HepG2 (cell line): Measurements from ENCODE around the gene KIF26B. TPM values are rescaled to one million over a fixed set of nuclear protein-coding genes. Genes with fewer than 3 reads are reported as not detected.

Source experiments
- ATAC-seq: fragments of 200-7000 bp; cut with Tn5 transposase; 3 replicates; pipeline ENCODE4 v1.9.1; 2020; ENCODE audit warnings: mild to moderate bottlenecking, moderate library complexity
- BruUV-seq: library from RNA; stranded (reverse); fragments of 400-500 nt; replicated peaks from 2 replicates; lab custom pipeline; 2021; lab: Mats Ljungman, UMichigan
- CTCF ChIA-PET: fragments of 300-600 bp; formaldehyde crosslinking; extraction: SDS; loops from one replicate; lab custom pipeline; 2021; ENCODE audit warnings: low total read pairs, inconsistent platforms, low intra/inter-chr PET ratio; lab: Yijun Ruan, JAX
- POLR2A ChIA-PET: fragments of 350-600 bp; sonication (Branson Sonifier 250); formaldehyde crosslinking; loops from one replicate; lab custom pipeline; 2020; ENCODE audit warnings: antibody characterized with exemption, inconsistent platforms; lab: Yijun Ruan, JAX
- DNase-seq: peaks from one replicate; pipeline ENCODE4 v3.0.0-alpha.2; 2015; ENCODE audit warnings: low spot score
- FAIRE-seq: peaks from 3 replicates; lab custom pipeline; 2011; peaks lifted over from hg19 to GRCh38; lab: Jason Lieb, UNC
- H2AFZ ChIP-seq: one replicate; pipeline ENCODE4 v1.6.1; 2011; ENCODE audit warnings: low read length, inconsistent platforms
- H3K27ac ChIP-seq: fragments of 300-600 bp; 3 replicates; pipeline ENCODE4 v1.8.0; 2011; ENCODE audit warnings: mixed run types, mild to moderate bottlenecking, mixed read lengths, low read length, inconsistent platforms; ENCODE audit not compliant: insufficient read depth; ENCODE audit errors: extremely low read length
- H3K27me3 ChIP-seq, 2 experiments: fragments of 200-600 bp in 1 of 2; 2 replicates in 1 of 2; 3 replicates in 1 of 2; pipeline versions ENCODE4 v1.6.0 to v1.8.0; 2011; ENCODE audit warnings: low read length in 2 of 2, mild to moderate bottlenecking in 2 of 2, moderate library complexity in 2 of 2, inconsistent platforms in 1 of 2; ENCODE audit not compliant: insufficient read depth in 2 of 2, control insufficient read depth in 1 of 2
- H3K36me3 ChIP-seq, 2 experiments: fragments of 200-600 bp in 1 of 2; replicated peaks in 1 of 2; 2 replicates in 1 of 2; 3 replicates in 1 of 2; pipeline versions ENCODE4 v1.5.1 to v1.8.0; 2011; ENCODE audit warnings: low read length in 2 of 2, inconsistent platforms in 1 of 2; ENCODE audit not compliant: insufficient read depth in 2 of 2, control insufficient read depth in 1 of 2
- H3K4me1 ChIP-seq: 2 replicates; pipeline ENCODE4 v1.5.1; 2012; ENCODE audit warnings: low read length, inconsistent platforms; ENCODE audit not compliant: insufficient read depth
- H3K4me2 ChIP-seq: 2 replicates; pipeline ENCODE4 v1.6.0; 2011; ENCODE audit warnings: low read depth, low read length, inconsistent platforms
- H3K4me3 ChIP-seq, 3 experiments: fragments of 200-600 bp in 1 of 3; sonication (generic), shearing (Covaris generic) in 1 of 3; replicated peaks in 1 of 3; 2 replicates each; pipeline ENCODE4 v1.5.1; 2011 to 2016; ENCODE audit warnings: low read length in 3 of 3, inconsistent platforms in 2 of 3, low read depth in 2 of 3, mild to moderate bottlenecking in 2 of 3, control low read depth in 1 of 3, mixed read lengths in 1 of 3; ENCODE audit not compliant: insufficient read depth in 1 of 3
- H3K79me2 ChIP-seq: one replicate; pipeline ENCODE4 v1.6.1; 2011; ENCODE audit warnings: low read length, inconsistent platforms; ENCODE audit not compliant: insufficient read depth
- H3K9ac ChIP-seq: 2 replicates; pipeline ENCODE4 v1.6.0; 2011; ENCODE audit warnings: mild to moderate bottlenecking, low read depth, low read length, inconsistent platforms; ENCODE audit not compliant: insufficient read depth
- H3K9me3 ChIP-seq: 2 replicates; pipeline ENCODE4 v1.5.1; 2012; ENCODE audit warnings: mild to moderate bottlenecking, low read length
- H4K20me1 ChIP-seq: 2 replicates; pipeline ENCODE4 v1.6.0; 2011; ENCODE audit warnings: inconsistent platforms, mild to moderate bottlenecking, low read length, moderate library complexity; ENCODE audit not compliant: insufficient read depth
- ARNT ChIP-seq: fragments of 450-650 bp; IDR thresholded peaks from 2 replicates; pipeline ENCODE4 v1.6.1; 2017
- ATAD3A ChIP-seq: sonication (generic); formaldehyde crosslinking; IDR thresholded peaks from 2 replicates; pipeline ENCODE4 v1.4.0; 2020; ENCODE audit warnings: missing genetic modification reagents
- FLYWCH1 ChIP-seq: sonication (generic); formaldehyde crosslinking; IDR thresholded peaks from 2 replicates; pipeline ENCODE4 v1.8.1; 2023; ENCODE audit warnings: mild to moderate bottlenecking, missing genetic modification reagents
- GATA4 ChIP-seq: sonication (generic); IDR thresholded peaks from 2 replicates; pipeline ENCODE4 v1.6.1; 2016; ENCODE audit warnings: antibody characterized with exemption, low read depth, borderline replicate concordance
- HIVEP1 ChIP-seq: sonication (generic); formaldehyde crosslinking; IDR thresholded peaks from 2 replicates; pipeline ENCODE4 v1.4.0; 2020; ENCODE audit warnings: mild to moderate bottlenecking, missing genetic modification reagents
- JUNB ChIP-seq: sonication (generic); formaldehyde crosslinking; IDR thresholded peaks from 2 replicates; pipeline ENCODE4 v1.8.0; 2022; ENCODE audit warnings: missing genetic modification reagents, mild to moderate bottlenecking, borderline replicate concordance
- MEIS1 ChIP-seq: sonication (generic); formaldehyde crosslinking; IDR thresholded peaks from 2 replicates; pipeline ENCODE4 v1.9.0; 2021; ENCODE audit warnings: mild to moderate bottlenecking, missing genetic modification reagents, moderate library complexity, borderline replicate concordance
- SCMH1 ChIP-seq: sonication (generic); formaldehyde crosslinking; IDR thresholded peaks from 2 replicates; pipeline ENCODE4 v1.9.0; 2021; ENCODE audit warnings: missing genetic modification reagents, mild to moderate bottlenecking, borderline replicate concordance
- ZNF34 ChIP-seq: sonication (generic); formaldehyde crosslinking; IDR thresholded peaks from 2 replicates; pipeline ENCODE4 v1.4.0; 2020; ENCODE audit warnings: mild to moderate bottlenecking, missing genetic modification reagents, borderline replicate concordance
- ZNF652 ChIP-seq: IDR thresholded peaks from 2 replicates; pipeline ENCODE4 v1.6.1; 2016; ENCODE audit warnings: low read depth, borderline replicate concordance
- WGBS: methylation state at CpG from one replicate; pipeline ENCODE4 v1.1.6; 2017; ENCODE audit warnings: low lambda C conversion rate; 5-methylcytosine and 5-hydroxymethylcytosine counted together
- in situ Hi-C: cut with HindIII; loops from 2 replicates; pipeline ENCODE4 v1.10.0; 2017; ENCODE audit warnings: low pct_unique_long_range_greater_than_20kb; ENCODE audit not compliant: extremely low pct_ligation_motif_present
- intact Hi-C: fragments of 100-400 bp; cut with micrococcal nuclease; formaldehyde crosslinking; loops from one replicate; pipeline ENCODE4 v1.10.0; 2022; ENCODE audit not compliant: unreplicated experiment
- polyA plus RNA-seq, 8 experiments: library from polyadenylated mRNA; depleted of rRNA in 3 of 8; stranded (reverse) in 7 of 8; unstranded in 1 of 8; fragments of >200 nt; fragmentation: Illumina TruSeq in 4 of 8; extraction: Trizol in 4 of 8; gene quantifications; 2 replicates each; pipeline versions ENCODE4 v1.2.1 to v1.2.3, GENCODE V29; 2011 to 2016; ENCODE audit warnings: low read depth in 4 of 8, missing spikeins in 1 of 8, mixed read lengths in 1 of 8; ENCODE audit not compliant: insufficient read depth in 1 of 8
- total RNA-seq, 5 experiments: library from RNA; depleted of rRNA; stranded (reverse); fragments of >200 nt; fragmentation: Illumina TruSeq; extraction: Trizol; gene quantifications; 2 replicates each; pipeline ENCODE4 v1.2.3, GENCODE V29; 2016; ENCODE audit warnings: low read depth in 1 of 5
- TF ChIP-seq, protein P1 (sequence below): sonication (generic); formaldehyde crosslinking; IDR thresholded peaks from 2 replicates; pipeline ENCODE4 v1.4.0; 2020; ENCODE audit warnings: missing genetic modification reagents, borderline replicate concordance
- TF ChIP-seq, protein P2 (sequence below): sonication (generic); formaldehyde crosslinking; IDR thresholded peaks from 2 replicates; pipeline ENCODE4 v1.5.1; 2020; ENCODE audit warnings: mild to moderate bottlenecking, missing genetic modification reagents, moderate library complexity

Gene KIF26B
- total and polyA plus RNA-seq, 2 of the 13 experiments (the other 11 are each of a cell fraction or from before 2014, with no cell fraction given) = 0.08 to 0.09 TPM

DNA sequence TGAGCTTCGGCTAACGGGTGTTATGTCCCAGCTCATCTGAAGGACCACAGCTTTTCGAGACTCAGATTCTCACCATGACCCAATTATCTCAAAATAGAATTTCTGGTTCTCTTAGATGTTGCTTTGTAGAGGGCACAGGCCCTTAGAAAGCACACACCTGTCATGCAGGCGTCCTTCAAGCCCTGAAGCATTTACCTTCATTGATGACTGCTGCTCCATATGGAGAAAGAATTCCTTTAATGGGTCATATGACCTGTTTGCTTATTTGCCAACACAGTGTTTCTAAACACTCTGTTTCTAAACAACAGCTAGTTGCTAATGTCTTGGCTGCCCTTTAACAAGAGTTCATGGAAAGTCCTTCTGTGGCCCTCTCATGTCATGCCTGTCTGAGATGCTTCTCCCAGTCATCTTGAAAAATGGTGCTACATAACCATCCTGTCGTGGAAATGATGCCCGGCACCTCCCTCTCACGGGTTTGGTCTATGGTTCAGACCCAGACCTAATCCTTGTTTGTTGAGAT, 495.7 kb downstream of the KIF26B start:
- FAIRE-seq (no peak), DNase-seq (no peak), ATAC-seq (no peak)
- ChIA-PET POLR2A (no interaction called here), CTCF (no interaction called here)
- 52% methylated on average over 7 of the region's 7 CpGs for WGBS
- Histone ChIP-seq H3K36me3 (no peaks in the 10 kb centered on the region), H3K4me1 (peaks cover 11% of the 10 kb centered on the region; the same call in 1 of the 2 replicates), H3K4me3 (no peak overlapping the region), H4K20me1 (no peaks in the 10 kb centered on the region), H3K9me3 (no peaks in the 10 kb centered on the region), H2AFZ (no peak overlapping the region), H3K79me2 (no peaks in the 10 kb centered on the region), H3K27me3 (peaks cover 0 to 4% of the 10 kb centered on the region in 2 experiments; a peak in 2 of 5 replicates), H3K9ac (no peak overlapping the region), H3K4me2 (no peak overlapping the region), H3K27ac (no peak overlapping the region)
- BruUV-seq = no TSS peak
- in situ Hi-C loops (no loop called here), intact Hi-C loops (loop anchor here (5.0 kb wide), 1 partner anchor 1852 kb away; no protein-coding TSS in a partner anchor)
- TF ChIP-seq FLYWCH1 (CRISPR knock-in tag) (no peak), HIVEP1 (no peak), ARNT (no peak)

DNA sequence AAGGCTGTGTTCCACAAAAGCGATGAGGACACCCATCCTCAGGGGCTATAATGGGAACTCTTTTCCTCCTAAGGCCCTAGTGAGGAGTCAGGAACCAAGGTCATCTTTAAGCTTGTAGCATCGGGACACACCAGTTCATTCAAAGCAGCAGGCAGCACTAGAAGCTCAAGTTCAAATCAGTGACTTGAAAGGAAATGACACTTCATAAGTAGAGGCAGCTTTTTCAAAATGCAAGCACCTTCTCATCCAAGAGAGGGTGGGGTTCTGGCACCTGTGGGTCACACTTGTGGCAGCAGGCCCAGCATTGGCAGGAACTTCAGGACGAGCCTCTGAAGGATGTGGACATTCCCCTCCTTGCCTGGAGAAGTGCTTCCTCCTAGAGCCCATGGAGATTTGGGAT, 496.3 kb downstream of the KIF26B start:
- 50% methylated on average over 3 of the region's 3 CpGs for WGBS
- in situ Hi-C loops = no loop called here
- BruUV-seq = no TSS peak
- no peak overlapping the region for H3K4me3 ChIP-seq
- CTCF ChIA-PET = no interaction called here
- intact Hi-C loops = loop anchor here (5.0 kb wide), 1 partner anchor 1851 kb away; no protein-coding TSS in a partner anchor
- H2AFZ ChIP-seq = no peak overlapping the region
- peaks cover 0 to 4% of the 10 kb centered on the region in 2 experiments; a peak in 2 of 5 replicates for H3K27me3 ChIP-seq
- no peak overlapping the region for H3K4me2 ChIP-seq
- H3K9ac ChIP-seq = no peak overlapping the region
- H3K36me3 ChIP-seq = no peaks in the 10 kb centered on the region
- no peak overlapping the region for H3K27ac ChIP-seq
- no peaks in the 10 kb centered on the region for H4K20me1 ChIP-seq
- POLR2A ChIA-PET = no interaction called here
- H3K79me2 ChIP-seq = no peaks in the 10 kb centered on the region
- H3K9me3 ChIP-seq = no peaks in the 10 kb centered on the region
- peaks cover 11% of the 10 kb centered on the region; the same call in 1 of the 2 replicates for H3K4me1 ChIP-seq
- ATAC-seq (no peak), FAIRE-seq (no peak), DNase-seq (no peak)
- TF ChIP-seq JUNB (CRISPR knock-in tag) (no peak), ZNF652 (CRISPR knock-in tag) (no peak), ZNF34 (no peak), ATAD3A (CRISPR knock-in tag) (no peak), SCMH1 (CRISPR knock-in tag) (no peak), MEIS1 (CRISPR knock-in tag) (no peak), GATA4 (no peak)
- TF ChIP-seq, protein P1, sequence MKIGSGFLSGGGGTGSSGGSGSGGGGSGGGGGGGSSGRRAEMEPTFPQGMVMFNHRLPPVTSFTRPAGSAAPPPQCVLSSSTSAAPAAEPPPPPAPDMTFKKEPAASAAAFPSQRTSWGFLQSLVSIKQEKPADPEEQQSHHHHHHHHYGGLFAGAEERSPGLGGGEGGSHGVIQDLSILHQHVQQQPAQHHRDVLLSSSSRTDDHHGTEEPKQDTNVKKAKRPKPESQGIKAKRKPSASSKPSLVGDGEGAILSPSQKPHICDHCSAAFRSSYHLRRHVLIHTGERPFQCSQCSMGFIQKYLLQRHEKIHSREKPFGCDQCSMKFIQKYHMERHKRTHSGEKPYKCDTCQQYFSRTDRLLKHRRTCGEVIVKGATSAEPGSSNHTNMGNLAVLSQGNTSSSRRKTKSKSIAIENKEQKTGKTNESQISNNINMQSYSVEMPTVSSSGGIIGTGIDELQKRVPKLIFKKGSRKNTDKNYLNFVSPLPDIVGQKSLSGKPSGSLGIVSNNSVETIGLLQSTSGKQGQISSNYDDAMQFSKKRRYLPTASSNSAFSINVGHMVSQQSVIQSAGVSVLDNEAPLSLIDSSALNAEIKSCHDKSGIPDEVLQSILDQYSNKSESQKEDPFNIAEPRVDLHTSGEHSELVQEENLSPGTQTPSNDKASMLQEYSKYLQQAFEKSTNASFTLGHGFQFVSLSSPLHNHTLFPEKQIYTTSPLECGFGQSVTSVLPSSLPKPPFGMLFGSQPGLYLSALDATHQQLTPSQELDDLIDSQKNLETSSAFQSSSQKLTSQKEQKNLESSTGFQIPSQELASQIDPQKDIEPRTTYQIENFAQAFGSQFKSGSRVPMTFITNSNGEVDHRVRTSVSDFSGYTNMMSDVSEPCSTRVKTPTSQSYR (CRISPR knock-in tag) = no peak
- TF ChIP-seq, protein P2, sequence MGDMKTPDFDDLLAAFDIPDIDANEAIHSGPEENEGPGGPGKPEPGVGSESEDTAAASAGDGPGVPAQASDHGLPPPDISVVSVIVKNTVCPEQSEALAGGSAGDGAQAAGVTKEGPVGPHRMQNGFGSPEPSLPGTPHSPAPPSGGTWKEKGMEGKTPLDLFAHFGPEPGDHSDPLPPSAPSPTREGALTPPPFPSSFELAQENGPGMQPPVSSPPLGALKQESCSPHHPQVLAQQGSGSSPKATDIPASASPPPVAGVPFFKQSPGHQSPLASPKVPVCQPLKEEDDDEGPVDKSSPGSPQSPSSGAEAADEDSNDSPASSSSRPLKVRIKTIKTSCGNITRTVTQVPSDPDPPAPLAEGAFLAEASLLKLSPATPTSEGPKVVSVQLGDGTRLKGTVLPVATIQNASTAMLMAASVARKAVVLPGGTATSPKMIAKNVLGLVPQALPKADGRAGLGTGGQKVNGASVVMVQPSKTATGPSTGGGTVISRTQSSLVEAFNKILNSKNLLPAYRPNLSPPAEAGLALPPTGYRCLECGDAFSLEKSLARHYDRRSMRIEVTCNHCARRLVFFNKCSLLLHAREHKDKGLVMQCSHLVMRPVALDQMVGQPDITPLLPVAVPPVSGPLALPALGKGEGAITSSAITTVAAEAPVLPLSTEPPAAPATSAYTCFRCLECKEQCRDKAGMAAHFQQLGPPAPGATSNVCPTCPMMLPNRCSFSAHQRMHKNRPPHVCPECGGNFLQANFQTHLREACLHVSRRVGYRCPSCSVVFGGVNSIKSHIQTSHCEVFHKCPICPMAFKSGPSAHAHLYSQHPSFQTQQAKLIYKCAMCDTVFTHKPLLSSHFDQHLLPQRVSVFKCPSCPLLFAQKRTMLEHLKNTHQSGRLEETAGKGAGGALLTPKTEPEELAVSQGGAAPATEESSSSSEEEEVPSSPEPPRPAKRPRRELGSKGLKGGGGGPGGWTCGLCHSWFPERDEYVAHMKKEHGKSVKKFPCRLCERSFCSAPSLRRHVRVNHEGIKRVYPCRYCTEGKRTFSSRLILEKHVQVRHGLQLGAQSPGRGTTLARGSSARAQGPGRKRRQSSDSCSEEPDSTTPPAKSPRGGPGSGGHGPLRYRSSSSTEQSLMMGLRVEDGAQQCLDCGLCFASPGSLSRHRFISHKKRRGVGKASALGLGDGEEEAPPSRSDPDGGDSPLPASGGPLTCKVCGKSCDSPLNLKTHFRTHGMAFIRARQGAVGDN (CRISPR knock-in tag) = no peak
